Stimulated activated CD4-positive, alpha-beta T cell treated with anti-CD3 and anti-CD28 coated beads, Interleukin-15, amount 100 ng/mL, for 48 hours (primary cell): ENCODE data around the gene TAS2R14.
A peak's percentile ranks its signal among the peaks of the same experiment; 100 is the strongest.

ENCODE experiments used
- DNase-seq, 2 donors: peaks; one replicate each; pipeline ENCODE4 v3.0.0-alpha.2; 2020; ENCODE audit warnings: low read depth in 2 of 2

TAS2R14 gene, protein sequence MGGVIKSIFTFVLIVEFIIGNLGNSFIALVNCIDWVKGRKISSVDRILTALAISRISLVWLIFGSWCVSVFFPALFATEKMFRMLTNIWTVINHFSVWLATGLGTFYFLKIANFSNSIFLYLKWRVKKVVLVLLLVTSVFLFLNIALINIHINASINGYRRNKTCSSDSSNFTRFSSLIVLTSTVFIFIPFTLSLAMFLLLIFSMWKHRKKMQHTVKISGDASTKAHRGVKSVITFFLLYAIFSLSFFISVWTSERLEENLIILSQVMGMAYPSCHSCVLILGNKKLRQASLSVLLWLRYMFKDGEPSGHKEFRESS

GRCh38 chr12:10939163-10939562 lies at the start of gene TAS2R14:
TSS of gene TAS2R14 (minus strand) at chr12:10939263. CDS start at chr12:10939207, 56 bp downstream.
- no peak for DNase-seq

- no peak for DNase-seq
Measured at GRCh38 chr12:10986812-10987211, 47.7 kb upstream of the TAS2R14 start, which contains the start of gene TAS2R50. TSS of gene TAS2R50 (minus strand) at chr12:10986912. CDS start at chr12:10986860, 52 bp downstream.

- DNase-seq: peak in 1 of 2 donors; percentile 10
Measured at GRCh38 chr12:10982244-10982643, 43.2 kb upstream of the TAS2R14 start.

GRCh38 chr12:10974965-10975364 lies 35.9 kb upstream of the TAS2R14 start:
- no peak for DNase-seq

- DNase-seq: no peak
Measured at GRCh38 chr12:10968765-10969456, 29.8 kb upstream of the TAS2R14 start.

- DNase-seq: no peak
Measured at GRCh38 chr12:10967409-10967808, 28.3 kb upstream of the TAS2R14 start.

DNA sequence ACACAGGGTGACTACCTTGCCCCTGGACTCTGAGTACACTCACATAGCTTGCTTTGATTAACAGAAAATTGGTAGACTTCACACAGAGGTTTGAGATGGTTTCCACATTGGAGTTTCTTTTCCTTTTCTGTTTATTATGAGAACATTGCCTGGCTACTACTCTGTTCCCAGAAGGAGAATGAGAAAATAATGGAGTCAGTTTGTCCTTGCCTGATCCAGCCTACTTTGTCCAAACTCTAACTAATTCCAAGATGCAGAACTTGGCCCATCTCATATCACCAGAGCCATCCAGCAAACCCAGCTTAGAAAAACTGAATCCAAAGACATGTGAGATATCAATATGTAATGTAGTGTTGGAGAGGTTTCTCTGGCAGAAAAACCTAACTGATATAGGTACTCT lies 27.3 kb upstream of the TAS2R14 start:
- no peak for DNase-seq

- DNase-seq: no peak
Measured at GRCh38 chr12:10965476-10965875, 26.4 kb upstream of the TAS2R14 start.

DNA sequence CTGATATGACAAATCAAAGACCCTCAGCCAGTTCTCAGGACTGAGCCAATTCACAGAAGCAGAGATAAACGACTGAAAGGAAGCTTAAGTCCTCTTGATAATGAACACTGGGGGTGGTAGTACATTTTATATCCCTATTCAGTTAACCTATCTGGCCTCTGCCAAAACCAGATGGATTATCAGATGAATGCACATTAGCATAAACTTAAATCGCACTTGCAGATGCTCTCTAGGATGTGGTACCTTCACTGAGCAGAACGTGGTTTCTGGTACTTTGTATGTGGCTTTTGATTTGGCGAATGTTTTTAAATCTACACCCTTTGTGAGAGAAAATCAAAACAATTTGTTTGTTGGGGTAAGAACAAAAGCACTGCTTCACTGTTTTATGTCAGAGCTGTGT lies 21.1 kb upstream of the TAS2R14 start:
- DNase-seq: no peak

GRCh38 chr12:10959804-10960203 lies 20.7 kb upstream of the TAS2R14 start:
- no peak for DNase-seq

DNA sequence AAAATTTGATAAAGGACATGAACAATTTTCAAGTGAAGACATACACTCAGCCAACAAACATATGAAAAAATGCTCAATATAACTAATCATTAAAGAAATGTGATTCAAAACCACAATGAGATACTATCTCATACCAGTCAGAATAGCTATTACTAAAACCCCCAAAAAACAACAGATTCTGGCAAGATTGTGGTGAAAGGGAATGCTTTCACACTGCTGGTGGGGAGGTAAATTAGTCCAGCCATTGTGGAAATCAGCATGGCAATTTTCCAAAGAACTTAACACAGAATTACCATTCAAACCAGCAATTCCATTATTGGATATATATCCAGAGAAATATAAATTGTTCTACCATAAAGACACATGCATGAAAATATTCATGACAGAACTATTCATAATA lies 18.7 kb upstream of the TAS2R14 start:
- DNase-seq: no peak

- no peak for DNase-seq
Measured at GRCh38 chr12:10956085-10956484, 17.0 kb upstream of the TAS2R14 start.

- no peak for DNase-seq
Measured at GRCh38 chr12:10952645-10953044, 13.6 kb upstream of the TAS2R14 start.

GRCh38 chr12:10943167-10943566 lies 4.1 kb upstream of the TAS2R14 start:
- DNase-seq: no peak

DNA sequence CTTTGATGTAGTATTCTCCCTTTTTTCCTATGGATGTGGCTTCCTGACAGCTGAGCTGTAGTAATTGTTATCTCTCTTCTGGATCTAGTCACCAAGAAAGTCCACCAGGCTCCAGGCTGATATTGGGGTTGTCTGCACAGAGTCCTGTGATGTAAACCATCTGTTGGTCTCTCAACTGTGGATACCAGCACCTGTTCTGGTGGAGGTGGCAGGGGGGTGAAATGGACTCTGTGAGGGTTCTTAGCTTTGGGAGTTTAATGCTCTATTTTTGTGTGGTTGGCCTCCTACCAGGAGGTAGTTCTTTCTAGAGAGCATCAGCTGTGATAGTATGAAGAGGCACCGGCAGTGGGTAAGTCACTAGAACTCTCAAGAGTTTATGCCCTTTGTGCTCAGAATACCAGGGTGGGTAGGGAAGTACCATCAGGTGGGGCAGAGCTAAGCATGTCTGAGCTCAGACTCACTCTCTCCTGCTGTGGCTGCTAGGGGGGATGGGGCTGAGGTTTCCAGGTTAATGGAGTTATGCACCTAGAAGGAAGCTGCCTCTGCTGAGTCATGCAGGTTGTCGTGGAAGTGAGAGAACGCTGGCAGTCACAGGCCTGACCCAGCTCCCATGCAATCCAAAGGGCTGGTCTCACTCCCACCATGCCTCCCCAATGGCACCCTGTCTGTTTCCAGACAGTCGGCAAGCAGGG lies 3.0 kb upstream of the TAS2R14 start:
- no peak for DNase-seq

- DNase-seq: no peak
Measured at GRCh38 chr12:10941369-10941768, 2.3 kb upstream of the TAS2R14 start.

- no peak for DNase-seq
Measured at GRCh38 chr12:10940389-10940788, 1.3 kb upstream of the TAS2R14 start.

- no peak for DNase-seq
Measured at GRCh38 chr12:10936506-10936905, 2.6 kb downstream of the TAS2R14 start.

DNA sequence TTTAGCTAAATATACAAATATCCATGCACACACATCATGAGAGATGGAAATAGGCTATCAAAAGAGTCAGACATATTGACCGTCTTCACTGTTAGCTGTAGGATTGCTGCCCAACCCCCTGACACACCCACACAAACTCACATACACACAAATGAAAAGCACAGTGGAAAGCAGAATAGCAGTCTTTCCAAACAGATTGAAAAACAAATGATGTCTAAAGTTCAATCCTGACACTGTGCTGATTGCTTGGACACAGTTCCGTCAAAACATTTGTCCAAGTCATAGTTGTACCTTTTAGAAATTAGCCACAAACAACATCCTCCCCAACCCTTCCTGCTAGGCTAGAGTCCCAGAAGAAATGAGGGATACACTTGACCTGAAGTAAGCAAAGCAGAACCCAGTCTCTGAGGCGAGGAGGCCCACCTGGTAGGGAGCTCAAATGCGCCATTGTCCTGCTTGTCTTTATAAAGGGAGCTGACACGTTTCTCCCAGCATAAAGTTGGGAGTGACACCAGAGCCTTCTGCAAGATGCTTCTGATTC lies 10.2 kb downstream of the TAS2R14 start, which contains the start of gene PRH2:
Gene PRH2 (plus strand): TSS at position 491 of the 541 bp plus-strand sequence. CDS start 38 bp downstream, at position 529.
- DNase-seq: no peak

DNA sequence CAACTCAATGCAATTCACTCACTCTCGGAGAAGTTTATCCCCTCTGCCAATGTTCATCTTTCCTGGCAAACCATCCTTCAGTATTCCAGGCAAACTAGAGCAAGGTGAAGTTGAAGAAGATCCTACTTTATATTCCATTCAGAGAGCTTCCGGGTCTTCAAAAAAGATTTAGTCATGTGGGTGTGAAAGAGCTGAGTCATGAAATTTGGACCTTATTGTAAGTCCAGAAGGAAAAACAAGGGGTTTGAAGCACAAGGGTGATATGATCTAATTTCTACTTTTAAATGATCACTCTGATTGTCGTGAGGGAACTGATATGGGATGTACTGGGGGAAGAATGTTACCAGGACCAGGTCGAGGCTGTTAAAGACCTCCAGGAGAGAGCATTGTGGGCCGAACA lies 12.8 kb downstream of the TAS2R14 start:
- no peak for DNase-seq

- no peak for DNase-seq
Measured at GRCh38 chr12:10919809-10920208, 19.3 kb downstream of the TAS2R14 start.

DNA sequence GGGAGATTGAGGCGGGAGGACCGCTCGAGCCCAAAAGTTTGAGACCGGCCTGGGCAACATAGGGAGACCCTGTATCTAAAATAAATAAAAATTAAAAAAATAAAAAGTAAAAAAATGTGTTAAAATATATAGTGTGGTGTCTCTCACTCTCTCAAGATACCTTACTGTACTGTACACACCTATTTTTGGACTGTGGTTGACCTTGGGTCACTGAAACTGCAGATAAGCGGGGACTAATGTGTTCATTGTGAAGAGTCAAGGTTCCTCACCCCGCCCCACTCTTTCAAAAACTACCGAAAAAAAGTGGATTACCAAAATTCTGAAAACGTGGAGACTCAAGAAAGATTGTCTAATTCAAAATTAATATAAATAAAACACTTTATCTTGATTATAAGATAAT lies 28.7 kb downstream of the TAS2R14 start:
- DNase-seq: no peak
